Measurements from ENCODE around the gene TMIE.

Gene TMIE

GRCh38 chr3:46664188-46664970 is 36.8 kb upstream of the TMIE start:
- H3K4me1 ChIP-seq (ENCODE audit: control insufficient read depth, insufficient read depth, low read length): peaks cover 40% of the 10 kb centered on the region
- peaks cover 15% of the 10 kb centered on the region for H3K27me3 ChIP-seq (replicated peaks; ENCODE audit: control insufficient read depth, insufficient read depth, low read length)
- DNase-seq (ENCODE audit: low read depth): no peak
- H3K4me3 ChIP-seq (ENCODE audit: low read length): no peak overlapping the region
- no peak overlapping the region for H3K9ac ChIP-seq (ENCODE audit: low read length)
- no peaks in the 10 kb centered on the region for H3K36me3 ChIP-seq (ENCODE audit: control insufficient read depth, insufficient read depth, low read length, severe bottlenecking)
- H3K9me3 ChIP-seq (ENCODE audit: control insufficient read depth, low read length): no peaks in the 10 kb centered on the region

DNA sequence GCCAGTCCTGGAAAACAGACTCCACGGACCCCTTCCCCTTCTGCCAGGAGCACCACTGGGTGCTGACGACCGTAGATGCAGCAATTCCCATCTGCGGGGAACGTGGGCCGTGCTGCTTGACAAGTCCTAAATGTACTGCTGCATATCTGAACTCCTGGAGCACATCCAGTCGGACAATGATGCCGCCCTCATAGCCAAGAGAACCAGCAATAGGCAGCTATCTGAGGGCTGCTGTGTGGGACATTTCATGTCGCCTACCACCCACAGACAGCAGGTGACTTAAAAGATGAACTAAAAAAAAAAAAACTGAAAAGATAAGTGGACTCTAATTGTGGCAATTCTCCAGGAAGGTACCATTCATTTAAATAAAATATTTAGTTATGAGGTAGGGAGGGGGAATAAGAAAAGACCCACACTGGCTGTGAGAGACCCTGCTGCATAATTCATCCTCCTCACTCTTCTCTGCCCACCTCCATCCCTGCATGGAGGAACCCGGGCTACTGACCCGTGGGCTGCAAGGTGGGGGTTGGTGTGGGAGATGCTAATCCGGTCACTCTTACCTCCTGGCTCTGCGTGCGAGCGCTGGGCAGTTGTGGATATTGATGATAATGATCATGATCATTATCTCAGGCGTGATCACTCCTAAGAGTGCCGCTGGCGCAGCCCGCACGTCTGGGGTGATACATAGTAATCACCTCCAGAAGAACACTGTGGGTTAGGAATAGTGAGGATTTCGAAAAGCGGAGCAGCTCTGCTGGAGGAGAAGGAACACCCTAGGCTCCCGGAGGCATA is 36.0 kb upstream of the TMIE start:
- no peaks in the 10 kb centered on the region for H3K36me3 ChIP-seq (ENCODE audit: control insufficient read depth, insufficient read depth, low read length, severe bottlenecking)
- DNase-seq (ENCODE audit: low read depth): no peak
- H3K4me3 ChIP-seq (ENCODE audit: low read length): no peak overlapping the region
- H3K9me3 ChIP-seq (ENCODE audit: control insufficient read depth, low read length): no peaks in the 10 kb centered on the region
- no peak overlapping the region for H3K9ac ChIP-seq (ENCODE audit: low read length)
- H3K27me3 ChIP-seq (replicated peaks; ENCODE audit: control insufficient read depth, insufficient read depth, low read length): peaks cover 14% of the 10 kb centered on the region
- peaks cover 34% of the 10 kb centered on the region for H3K4me1 ChIP-seq (ENCODE audit: control insufficient read depth, insufficient read depth, low read length)

DNA sequence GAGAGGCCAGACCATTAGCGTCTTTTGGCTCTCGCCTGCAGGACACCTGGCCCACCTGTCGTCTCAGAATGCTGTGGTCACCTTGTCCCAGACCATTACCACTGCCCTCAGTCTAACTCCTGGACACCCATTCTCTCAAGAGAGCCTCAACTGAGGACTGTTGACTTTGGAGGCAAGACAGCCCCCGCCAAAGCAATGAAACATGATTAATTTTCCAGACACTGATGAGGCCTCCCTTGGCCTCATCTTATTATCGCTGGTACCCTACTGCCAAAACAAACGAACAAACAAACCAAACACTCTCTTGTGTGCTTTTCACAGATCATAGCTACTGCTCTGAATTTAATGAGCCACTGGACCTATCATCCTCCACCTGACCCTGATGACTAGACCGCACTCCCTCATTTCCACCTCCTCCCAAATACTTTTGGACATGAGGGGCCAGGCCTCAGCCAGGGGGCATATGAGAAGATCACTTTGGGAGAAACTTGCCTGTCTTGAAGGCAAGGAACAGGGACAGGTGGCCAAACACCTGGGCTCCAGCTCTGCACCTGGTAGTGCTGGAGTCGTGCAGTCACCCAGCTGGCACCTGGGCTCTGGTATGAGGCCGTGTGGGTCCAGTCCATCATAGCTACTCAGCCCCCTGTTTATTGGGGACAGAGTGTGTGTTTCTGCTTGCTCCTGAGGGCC is 35.3 kb upstream of the TMIE start:
- peaks cover 11% of the 10 kb centered on the region for H3K27me3 ChIP-seq (replicated peaks; ENCODE audit: control insufficient read depth, insufficient read depth, low read length)
- no peak for DNase-seq (ENCODE audit: low read depth)
- H3K4me3 ChIP-seq (ENCODE audit: low read length): no peak overlapping the region
- peaks cover 26% of the 10 kb centered on the region for H3K4me1 ChIP-seq (ENCODE audit: control insufficient read depth, insufficient read depth, low read length)
- H3K9ac ChIP-seq (ENCODE audit: low read length): no peak overlapping the region
- H3K36me3 ChIP-seq (ENCODE audit: control insufficient read depth, insufficient read depth, low read length, severe bottlenecking): no peaks in the 10 kb centered on the region
- H3K9me3 ChIP-seq (ENCODE audit: control insufficient read depth, low read length): no peaks in the 10 kb centered on the region

DNA sequence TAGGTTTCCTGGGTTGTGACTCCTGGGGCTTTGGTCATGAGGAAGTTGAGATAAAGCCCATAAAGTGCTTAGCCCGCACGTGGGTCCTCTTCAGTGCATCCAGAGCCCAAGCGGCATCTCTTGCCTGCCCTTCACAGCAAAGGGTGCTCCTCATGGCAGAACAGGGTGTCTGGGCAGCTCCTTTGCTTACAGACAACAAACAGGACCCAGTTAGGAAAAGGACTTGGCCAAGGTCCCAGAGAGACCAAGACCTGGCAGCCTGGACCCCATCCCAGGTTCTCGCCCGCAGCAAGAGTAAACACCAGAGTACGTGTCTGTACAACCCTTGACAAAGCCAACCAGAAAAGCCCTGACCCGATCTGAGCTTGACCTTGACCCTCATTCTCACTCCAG is 34.7 kb upstream of the TMIE start:
- H3K27me3 ChIP-seq (replicated peaks; ENCODE audit: control insufficient read depth, insufficient read depth, low read length): peaks cover 8% of the 10 kb centered on the region
- DNase-seq (ENCODE audit: low read depth): no peak
- no peaks in the 10 kb centered on the region for H3K9me3 ChIP-seq (ENCODE audit: control insufficient read depth, low read length)
- H3K4me3 ChIP-seq (ENCODE audit: low read length): no peak overlapping the region
- H3K9ac ChIP-seq (ENCODE audit: low read length): no peak overlapping the region
- H3K36me3 ChIP-seq (ENCODE audit: control insufficient read depth, insufficient read depth, low read length, severe bottlenecking): no peaks in the 10 kb centered on the region
- peaks cover 21% of the 10 kb centered on the region for H3K4me1 ChIP-seq (ENCODE audit: control insufficient read depth, insufficient read depth, low read length)

GRCh38 chr3:46667061-46667621 is 34.1 kb upstream of the TMIE start:
- Histone ChIP-seq H3K27me3 (replicated peaks; ENCODE audit: control insufficient read depth, insufficient read depth, low read length) (peaks cover 15% of the 10 kb centered on the region), H3K4me1 (ENCODE audit: control insufficient read depth, insufficient read depth, low read length) (peaks cover 18% of the 10 kb centered on the region), H3K36me3 (ENCODE audit: control insufficient read depth, insufficient read depth, low read length, severe bottlenecking) (no peaks in the 10 kb centered on the region), H3K4me3 (ENCODE audit: low read length) (no peak overlapping the region), H3K9me3 (ENCODE audit: control insufficient read depth, low read length) (no peaks in the 10 kb centered on the region), H3K9ac (ENCODE audit: low read length) (no peak overlapping the region)
- DNase-seq (ENCODE audit: low read depth): no peak

DNA sequence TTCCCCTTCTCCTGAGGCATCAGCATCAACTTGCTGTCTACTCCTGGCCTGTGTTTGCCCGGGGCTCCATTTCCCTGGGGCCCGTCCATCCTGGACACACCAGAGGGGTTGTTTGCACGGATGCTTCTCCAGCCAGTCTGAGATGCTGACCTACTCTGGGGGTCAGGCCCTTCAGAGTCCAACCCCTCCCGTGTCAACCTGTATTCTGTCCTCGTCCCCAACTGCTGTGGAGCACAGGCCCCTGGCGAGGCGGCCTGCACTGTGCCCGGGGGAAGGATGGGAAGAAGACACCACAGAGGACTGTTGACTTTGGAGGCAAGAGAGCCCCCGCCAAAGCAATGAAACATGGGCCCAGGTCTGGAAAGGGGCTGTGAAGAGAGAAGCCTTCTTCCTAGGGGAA is 33.5 kb upstream of the TMIE start:
- H3K4me3 ChIP-seq (ENCODE audit: low read length): no peak overlapping the region
- H3K27me3 ChIP-seq (replicated peaks; ENCODE audit: control insufficient read depth, insufficient read depth, low read length): peaks cover 17% of the 10 kb centered on the region
- no peak overlapping the region for H3K9ac ChIP-seq (ENCODE audit: low read length)
- no peaks in the 10 kb centered on the region for H3K9me3 ChIP-seq (ENCODE audit: control insufficient read depth, low read length)
- peaks cover 16% of the 10 kb centered on the region for H3K4me1 ChIP-seq (ENCODE audit: control insufficient read depth, insufficient read depth, low read length)
- H3K36me3 ChIP-seq (ENCODE audit: control insufficient read depth, insufficient read depth, low read length, severe bottlenecking): no peaks in the 10 kb centered on the region
- no peak for DNase-seq (ENCODE audit: low read depth)

DNA sequence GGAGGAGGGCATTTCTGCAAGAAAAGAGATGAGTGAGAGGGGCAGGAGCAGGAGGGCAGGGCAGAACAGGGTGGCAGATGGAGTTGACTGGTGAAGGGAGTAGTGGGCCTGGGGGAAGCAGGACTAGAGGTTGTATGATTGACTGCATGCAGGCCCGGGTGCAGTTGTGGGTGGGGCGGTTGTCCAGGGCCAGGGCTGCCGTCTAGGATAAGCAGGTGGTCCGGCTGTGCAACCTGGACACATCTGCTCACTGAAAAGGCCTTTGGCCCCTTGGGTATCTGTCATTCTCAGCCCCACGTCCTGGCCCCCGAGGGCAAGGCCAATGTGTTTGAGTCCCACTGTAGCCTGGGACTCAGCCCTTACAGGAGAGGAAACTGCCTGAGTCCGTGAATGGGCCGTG is 33.1 kb upstream of the TMIE start:
- Histone ChIP-seq H3K4me3 (ENCODE audit: low read length) (no peak overlapping the region), H3K4me1 (ENCODE audit: control insufficient read depth, insufficient read depth, low read length) (peaks cover 11% of the 10 kb centered on the region), H3K9me3 (ENCODE audit: control insufficient read depth, low read length) (no peaks in the 10 kb centered on the region), H3K27me3 (replicated peaks; ENCODE audit: control insufficient read depth, insufficient read depth, low read length) (peaks cover 17% of the 10 kb centered on the region), H3K36me3 (ENCODE audit: control insufficient read depth, insufficient read depth, low read length, severe bottlenecking) (no peaks in the 10 kb centered on the region), H3K9ac (ENCODE audit: low read length) (no peak overlapping the region)
- no peak for DNase-seq (ENCODE audit: low read depth)

- no peak for DNase-seq (ENCODE audit: low read depth)
- H3K9ac ChIP-seq (ENCODE audit: low read length): no peak overlapping the region
- H3K9me3 ChIP-seq (ENCODE audit: control insufficient read depth, low read length): no peaks in the 10 kb centered on the region
- H3K36me3 ChIP-seq (ENCODE audit: control insufficient read depth, insufficient read depth, low read length, severe bottlenecking): no peaks in the 10 kb centered on the region
- H3K4me1 ChIP-seq (ENCODE audit: control insufficient read depth, insufficient read depth, low read length): peaks cover 6% of the 10 kb centered on the region
- peaks cover 17% of the 10 kb centered on the region for H3K27me3 ChIP-seq (replicated peaks; ENCODE audit: control insufficient read depth, insufficient read depth, low read length)
- H3K4me3 ChIP-seq (ENCODE audit: low read length): no peak overlapping the region
These were observed 32.6 kb upstream of the TMIE start for GRCh38 chr3:46668591-46668990.

- Histone ChIP-seq H3K4me1 (ENCODE audit: control insufficient read depth, insufficient read depth, low read length) (no peaks in the 10 kb centered on the region), H3K9ac (ENCODE audit: low read length) (no peak overlapping the region), H3K27me3 (replicated peaks; ENCODE audit: control insufficient read depth, insufficient read depth, low read length) (peaks cover 14% of the 10 kb centered on the region), H3K4me3 (ENCODE audit: low read length) (no peak overlapping the region), H3K9me3 (ENCODE audit: control insufficient read depth, low read length) (no peaks in the 10 kb centered on the region), H3K36me3 (ENCODE audit: control insufficient read depth, insufficient read depth, low read length, severe bottlenecking) (no peaks in the 10 kb centered on the region)
- DNase-seq (ENCODE audit: low read depth): no peak
These were observed 31.8 kb upstream of the TMIE start for GRCh38 chr3:46669191-46669999.

DNA sequence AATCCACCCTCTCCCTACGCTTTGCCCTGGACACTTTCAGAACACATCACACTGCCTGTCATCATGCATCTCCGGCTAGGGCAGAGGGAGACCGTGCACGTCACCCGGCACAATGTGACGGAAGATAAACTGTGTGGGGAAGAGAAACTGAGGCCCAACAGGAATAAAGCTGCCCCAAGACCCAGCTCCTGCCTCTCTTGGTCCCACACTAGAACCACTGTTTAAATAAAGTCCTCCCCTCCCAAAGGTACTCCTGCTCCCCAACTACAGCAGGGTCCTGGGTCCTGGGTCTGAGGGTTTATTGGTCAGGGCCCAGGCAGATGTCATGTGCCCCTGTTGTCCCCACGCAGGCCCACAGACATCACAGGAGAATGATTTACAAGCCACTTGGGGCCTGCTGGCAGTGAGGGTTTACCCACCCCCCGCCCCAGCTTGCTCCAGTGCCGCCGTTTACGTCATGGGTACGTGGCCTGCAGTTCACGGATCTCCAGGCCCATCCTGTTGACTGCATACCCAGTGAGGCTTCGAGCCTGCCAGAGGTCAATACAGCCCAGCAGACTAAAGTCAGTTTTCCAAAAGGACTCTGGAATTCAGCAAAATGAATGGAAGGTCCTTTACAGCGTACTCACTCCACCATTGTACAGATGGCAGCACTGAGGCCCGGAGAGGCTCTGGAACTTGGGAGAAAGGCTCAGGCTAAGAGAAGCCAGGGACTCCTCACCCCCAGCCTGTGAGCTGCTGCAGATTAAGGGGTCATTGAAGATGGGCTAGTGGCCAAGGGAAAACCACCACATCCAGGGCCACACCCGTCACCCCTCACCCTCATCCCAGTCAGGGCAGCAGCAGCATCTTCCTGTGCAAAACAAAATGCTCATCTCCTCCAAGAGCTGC is 30.9 kb upstream of the TMIE start:
- Histone ChIP-seq H3K27me3 (replicated peaks; ENCODE audit: control insufficient read depth, insufficient read depth, low read length) (peaks cover 13% of the 10 kb centered on the region), H3K36me3 (ENCODE audit: control insufficient read depth, insufficient read depth, low read length, severe bottlenecking) (no peaks in the 10 kb centered on the region), H3K4me3 (ENCODE audit: low read length) (no peak overlapping the region), H3K9ac (ENCODE audit: low read length) (no peak overlapping the region), H3K9me3 (ENCODE audit: control insufficient read depth, low read length) (no peaks in the 10 kb centered on the region), H3K4me1 (ENCODE audit: control insufficient read depth, insufficient read depth, low read length) (no peaks in the 10 kb centered on the region)
- no peak for DNase-seq (ENCODE audit: low read depth)
